B cell (primary cell): ENCODE results near the gene PLEKHH2. TPM values are rescaled to one million over a fixed set of nuclear protein-coding genes. Genes with fewer than 3 reads are reported as not detected.
A peak's percentile ranks its signal among the peaks of the same experiment; 100 is the strongest.

Source experiments
- ATAC-seq: fragments of 200-7000 bp; cut with Tn5 transposase; one replicate; pipeline ENCODE4 v1.10.0; 2021; ENCODE audit warnings: low read depth, mild to moderate bottlenecking, moderate number of reproducible peaks, moderate library complexity
- CTCF ChIA-PET: fragments of 350-600 bp; sonication (Branson Sonifier 250); formaldehyde crosslinking; loops from one replicate; lab custom pipeline; 2021; ENCODE audit warnings: antibody characterized with exemption, inconsistent platforms; lab: Charles Lee
- POLR2A ChIA-PET: fragments of 350-600 bp; sonication (Branson Sonifier 250); formaldehyde crosslinking; loops from one replicate; lab custom pipeline; 2021; ENCODE audit warnings: antibody characterized with exemption; lab: Charles Lee
- DNase-seq: peaks from one replicate; pipeline ENCODE4 v3.0.0; 2013
- H2AFZ ChIP-seq: 2 replicates; pipeline ENCODE4 v1.6.1; 2012; ENCODE audit warnings: mild to moderate bottlenecking, low read depth, low read length; ENCODE audit not compliant: insufficient read depth, poor library complexity, severe bottlenecking
- H3K27ac ChIP-seq, 2 donors: 1 replicate in 1 of 2; 2 replicates in 1 of 2; pipeline ENCODE4 v1.5.1; 2012 to 2013; ENCODE audit warnings: low read length in 2 of 2, mild to moderate bottlenecking in 2 of 2, moderate library complexity in 1 of 2
- H3K27me3 ChIP-seq, 4 experiments: fragments of 200-600 bp in 1 of 4; sonication (generic) in 1 of 4; replicated peaks in 1 of 4; 1 replicate in 2 of 4; 2 replicates in 2 of 4; pipeline versions ENCODE4 v1.6.1 to v1.7.0; 2013 to 2016; ENCODE audit warnings: low read length in 3 of 4, mild to moderate bottlenecking in 2 of 4, mixed read lengths in 1 of 4, moderate library complexity in 1 of 4; ENCODE audit not compliant: insufficient read depth in 4 of 4, control insufficient read depth in 3 of 4; ENCODE audit errors: control extremely low read depth in 1 of 4
- H3K36me3 ChIP-seq, 2 experiments: replicated peaks in 1 of 2; 1 replicate in 1 of 2; 2 replicates in 1 of 2; pipeline versions ENCODE4 v1.6.1 to v1.7.1; 2013; ENCODE audit warnings: low read length in 1 of 2; ENCODE audit not compliant: insufficient read depth in 2 of 2, control insufficient read depth in 1 of 2; ENCODE audit errors: control extremely low read depth in 1 of 2, extremely low read depth in 1 of 2
- H3K4me1 ChIP-seq, 2 donors: fragments of 200-600 bp in 1 of 2; sonication (generic) in 1 of 2; 1 replicate in 1 of 2; 2 replicates in 1 of 2; pipeline versions ENCODE4 v1.5.1 to v1.6.1; 2013 to 2017; ENCODE audit warnings: low read length in 2 of 2; ENCODE audit not compliant: control insufficient read depth in 2 of 2, insufficient read depth in 2 of 2
- H3K4me2 ChIP-seq: replicated peaks from 2 replicates; pipeline ENCODE3; 2012; ENCODE audit warnings: mild to moderate bottlenecking, low read depth, low read length; ENCODE audit not compliant: poor library complexity, severe bottlenecking
- H3K4me3 ChIP-seq, 5 experiments: fragments of 200-600 bp in 1 of 5; sonication (generic) in 1 of 5; 1 replicate in 3 of 5; 2 replicates in 2 of 5; pipeline versions ENCODE4 v1.5.1 to v1.7.0; 2011 to 2016; ENCODE audit warnings: low read length in 4 of 5, mild to moderate bottlenecking in 4 of 5, low read depth in 2 of 5, control low read depth in 1 of 5, moderate library complexity in 1 of 5; ENCODE audit not compliant: insufficient read depth in 1 of 5; ENCODE audit errors: control extremely low read depth in 1 of 5, extremely low read depth in 1 of 5
- H3K79me2 ChIP-seq: fragments of 200-600 bp; sonication (generic); one replicate; pipeline ENCODE4 v1.6.0; 2016; ENCODE audit warnings: low read length; ENCODE audit not compliant: control insufficient read depth, insufficient read depth
- H3K9ac ChIP-seq: fragments of 200-600 bp; sonication (generic); 2 replicates; pipeline ENCODE4 v1.6.1; 2017; ENCODE audit warnings: mild to moderate bottlenecking, low read length, moderate library complexity
- H3K9me3 ChIP-seq, 3 donors: one replicate each; pipeline versions ENCODE4 v1.6.1 to v1.7.1; 2013; ENCODE audit warnings: low read length in 2 of 3; ENCODE audit not compliant: control insufficient read depth in 2 of 3, insufficient read depth in 1 of 3; ENCODE audit errors: control extremely low read depth in 1 of 3
- H4K20me1 ChIP-seq: 2 replicates; pipeline ENCODE4 v1.6.0; 2012; ENCODE audit warnings: mild to moderate bottlenecking, low read length; ENCODE audit not compliant: insufficient read depth, control insufficient read depth, poor library complexity, severe bottlenecking
- H3K27ac Mint-ChIP-seq: one replicate; pipeline ENCODE4 v1.8.0; 2021; ENCODE audit warnings: mixed read lengths
- H3K27me3 Mint-ChIP-seq: one replicate; pipeline ENCODE4 v1.8.0; 2021; ENCODE audit warnings: mixed read lengths
- H3K4me1 Mint-ChIP-seq: one replicate; pipeline ENCODE4 v1.8.0; 2021; ENCODE audit warnings: mixed read lengths
- H3K4me3 Mint-ChIP-seq: one replicate; pipeline ENCODE4 v1.8.0; 2021; ENCODE audit warnings: mixed read lengths
- H3K9me3 Mint-ChIP-seq: one replicate; pipeline ENCODE4 v1.8.0; 2022; ENCODE audit warnings: mixed read lengths; ENCODE audit not compliant: insufficient read depth
- EZH2 ChIP-seq: IDR thresholded peaks from 2 replicates; pipeline ENCODE4 v1.6.1; 2012; ENCODE audit warnings: borderline replicate concordance, low read depth, mild to moderate bottlenecking, moderate library complexity, low read length; ENCODE audit not compliant: insufficient read depth, poor library complexity, severe bottlenecking
- WGBS: methylation state at CpG from one replicate; pipeline ENCODE4 v1.1.5; 2013; ENCODE audit warnings: missing lambda C conversion rate; ENCODE audit not compliant: insufficient coverage; 5-methylcytosine and 5-hydroxymethylcytosine counted together
- intact Hi-C: fragments of 100-400 bp; cut with micrococcal nuclease; formaldehyde crosslinking; loops from one replicate; pipeline ENCODE4 v1.10.0; 2022
- polyA plus RNA-seq: library from polyadenylated mRNA; depleted of rRNA; stranded (reverse); fragments of >200 nt; gene quantifications from 2 replicates; pipeline ENCODE4 v1.2.3, GENCODE V29; 2012
- total RNA-seq, 2 donors: library from RNA; stranded (reverse); fragments of 120-200 nt in 1 of 2; gene quantifications; 1 replicate in 1 of 2; 2 replicates in 1 of 2; pipeline versions ENCODE4 v1.2.3 to v1.2.4, GENCODE V29; 2013 to 2022
- TF ChIP-seq, protein P1 (sequence below): fragments of 200-600 bp; IDR thresholded peaks from one replicate; pipeline ENCODE4 v1.8.0; 2022; ENCODE audit warnings: antibody characterized with exemption, mild to moderate bottlenecking

PLEKHH2 gene
- total and polyA plus RNA-seq, 2 donors (not counting 1 experiment from before 2014, with no cell fraction given) = 0.17 to 0.19 TPM

DNA sequence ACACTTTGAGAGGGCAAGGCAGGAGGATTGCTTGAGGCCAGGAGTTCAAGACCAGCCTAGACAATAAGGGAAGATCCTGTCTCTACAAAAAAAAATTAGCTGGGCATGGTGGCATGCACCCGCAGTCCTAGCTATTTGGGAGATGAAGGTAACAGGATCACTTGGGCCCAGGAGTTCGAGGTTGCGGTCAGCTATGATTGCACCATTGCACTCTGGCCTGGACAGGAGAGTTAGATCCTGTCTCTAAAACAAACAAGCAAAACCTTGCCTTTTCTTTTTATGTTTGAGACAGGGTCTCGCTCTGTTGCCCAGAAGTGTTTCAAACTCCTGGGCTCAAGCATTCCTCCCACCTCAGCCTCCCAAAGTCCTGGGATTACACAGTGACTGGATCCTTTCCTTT, 26.7 kb upstream of the PLEKHH2 start:
- no peaks in the 10 kb centered on the region for H3K79me2 ChIP-seq
- H3K36me3 ChIP-seq = no peaks in the 10 kb centered on the region
- POLR2A ChIA-PET = no interaction called here
- H3K4me3 ChIP-seq = no peak overlapping the region
- no peak overlapping the region for H2AFZ ChIP-seq
- peaks cover 3% of the 10 kb centered on the region for H3K27me3 Mint-ChIP-seq
- DNase-seq (no peak), ATAC-seq (no peak)
- no peaks in the 10 kb centered on the region for H3K4me1 ChIP-seq
- no peaks in the 10 kb centered on the region for H3K27me3 ChIP-seq
- 80% methylated on average over 1 of the region's 4 CpGs for WGBS
- H3K9me3 ChIP-seq = no peaks in the 10 kb centered on the region
- intact Hi-C loops = no loop called here
- no peak for TF ChIP-seq EZH2
- TF ChIP-seq, protein P1, sequence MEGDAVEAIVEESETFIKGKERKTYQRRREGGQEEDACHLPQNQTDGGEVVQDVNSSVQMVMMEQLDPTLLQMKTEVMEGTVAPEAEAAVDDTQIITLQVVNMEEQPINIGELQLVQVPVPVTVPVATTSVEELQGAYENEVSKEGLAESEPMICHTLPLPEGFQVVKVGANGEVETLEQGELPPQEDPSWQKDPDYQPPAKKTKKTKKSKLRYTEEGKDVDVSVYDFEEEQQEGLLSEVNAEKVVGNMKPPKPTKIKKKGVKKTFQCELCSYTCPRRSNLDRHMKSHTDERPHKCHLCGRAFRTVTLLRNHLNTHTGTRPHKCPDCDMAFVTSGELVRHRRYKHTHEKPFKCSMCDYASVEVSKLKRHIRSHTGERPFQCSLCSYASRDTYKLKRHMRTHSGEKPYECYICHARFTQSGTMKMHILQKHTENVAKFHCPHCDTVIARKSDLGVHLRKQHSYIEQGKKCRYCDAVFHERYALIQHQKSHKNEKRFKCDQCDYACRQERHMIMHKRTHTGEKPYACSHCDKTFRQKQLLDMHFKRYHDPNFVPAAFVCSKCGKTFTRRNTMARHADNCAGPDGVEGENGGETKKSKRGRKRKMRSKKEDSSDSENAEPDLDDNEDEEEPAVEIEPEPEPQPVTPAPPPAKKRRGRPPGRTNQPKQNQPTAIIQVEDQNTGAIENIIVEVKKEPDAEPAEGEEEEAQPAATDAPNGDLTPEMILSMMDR = no peak
- no peak overlapping the region for H3K9ac ChIP-seq
- no peak overlapping the region for H3K27ac Mint-ChIP-seq
- H3K4me1 Mint-ChIP-seq = no peaks in the 10 kb centered on the region
- no peak overlapping the region for H3K27ac ChIP-seq
- CTCF ChIA-PET = interaction anchor here (0.8 to 4.4 kb wide), 12 partner anchors 13 to 788 kb away, joined by 3 to 39 read pairs (median 4); partner anchors contain the start of genes PLEKHH2 and THADA
- H3K4me2 ChIP-seq = no peak overlapping the region
- no peaks in the 10 kb centered on the region for H3K9me3 Mint-ChIP-seq
- no peaks in the 10 kb centered on the region for H4K20me1 ChIP-seq
- no peak overlapping the region for H3K4me3 Mint-ChIP-seq

GRCh38 chr2:43611987-43612894, 24.8 kb upstream of the PLEKHH2 start:
- CTCF ChIA-PET = interaction anchor here (1.1 to 4.4 kb wide), 7 partner anchors 9 to 786 kb away, joined by 3 to 39 read pairs (median 6); partner anchors contain the start of gene THADA
- Histone ChIP-seq H3K36me3 (no peaks in the 10 kb centered on the region), H4K20me1 (no peaks in the 10 kb centered on the region), H3K4me1 (no peaks in the 10 kb centered on the region), H3K9me3 (no peaks in the 10 kb centered on the region), H2AFZ (peak overlapping the region; percentile 18), H3K4me3 (no peak overlapping the region), H3K27ac (no peak overlapping the region), H3K27me3 (peaks cover 0 to 4% (median 1%) of the 10 kb centered on the region in 4 experiments), H3K4me2 (no peak overlapping the region), H3K9ac (no peak overlapping the region), H3K79me2 (no peaks in the 10 kb centered on the region)
- Mint-ChIP-seq H3K27me3 (peaks cover 9% of the 10 kb centered on the region), H3K4me3 (no peak overlapping the region), H3K9me3 (no peaks in the 10 kb centered on the region), H3K4me1 (no peaks in the 10 kb centered on the region), H3K27ac (no peak overlapping the region)
- intact Hi-C loops = no loop called here
- POLR2A ChIA-PET = no interaction called here
- ATAC-seq = peak; percentile 91
- no peak for TF ChIP-seq EZH2
- TF ChIP-seq, protein P1 = peak; percentile 81
- WGBS = 66% methylated on average over 9 of the region's 14 CpGs
- peak; percentile 78 for DNase-seq
